Glomerular endothelial cell (primary cell): ENCODE measurements around the gene FILIP1L. TPM values are rescaled to one million over a fixed set of nuclear protein-coding genes. Genes with fewer than 3 reads are reported as not detected.
A peak's percentile ranks its signal among the peaks of the same experiment; 100 is the strongest.

ENCODE experiments used
- DNase-seq: peaks from one replicate; pipeline ENCODE4 v3.0.0-alpha.2; 2011; ENCODE audit warnings: low read depth, low spot score; ENCODE audit errors: extremely low read depth
- total RNA-seq: library from RNA; depleted of rRNA; stranded (reverse); fragments of >200 nt; gene quantifications from 2 replicates; pipeline ENCODE4 v1.2.3, GENCODE V29; 2015

Gene FILIP1L
- total RNA-seq, 1 donor from 2014 or later = 70.8 TPM

- no peak for DNase-seq
These were observed 91.8 kb downstream of the FILIP1L start for GRCh38 chr3:100022506-100022905.

- DNase-seq = no peak
These were observed 93.2 kb downstream of the FILIP1L start for GRCh38 chr3:100020876-100021644.

GRCh38 chr3:100019719-100020118, 94.6 kb downstream of the FILIP1L start:
- DNase-seq = no peak

DNA sequence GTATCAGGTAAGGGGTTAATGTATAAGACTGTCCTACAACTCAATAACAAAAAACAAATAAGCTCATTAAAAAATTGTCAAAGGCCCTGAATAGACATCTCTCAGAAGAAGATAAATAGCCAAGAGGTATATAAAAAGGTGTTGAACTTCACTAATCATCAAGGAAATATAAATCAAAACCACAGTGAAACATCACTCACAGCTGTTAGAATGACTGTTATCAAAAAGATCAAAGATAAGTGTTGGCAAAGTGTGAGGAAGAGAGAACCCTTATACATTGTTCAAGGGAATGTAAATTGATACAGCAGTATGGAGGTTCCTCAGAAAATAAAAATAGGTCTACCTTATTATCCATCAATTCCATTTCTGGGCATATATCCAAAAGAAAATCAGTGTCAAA, 95.5 kb downstream of the FILIP1L start:
- no peak for DNase-seq

DNA sequence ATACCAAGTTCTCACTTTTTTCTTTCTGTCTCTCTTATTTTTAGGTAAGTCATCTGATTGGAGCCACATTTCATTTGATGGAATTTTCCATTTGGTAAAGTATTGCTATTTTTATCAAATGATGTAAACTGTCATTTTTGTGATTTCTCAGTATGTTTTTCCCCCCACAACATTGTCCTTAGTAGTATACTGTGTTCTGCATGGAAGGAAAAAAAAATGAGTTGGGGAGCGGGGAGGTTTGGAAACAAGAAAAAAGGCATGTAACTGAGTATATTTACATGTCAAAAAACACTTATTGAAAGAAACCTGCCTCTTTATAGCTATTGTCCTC, 104.2 kb downstream of the FILIP1L start:
- DNase-seq = no peak

DNA sequence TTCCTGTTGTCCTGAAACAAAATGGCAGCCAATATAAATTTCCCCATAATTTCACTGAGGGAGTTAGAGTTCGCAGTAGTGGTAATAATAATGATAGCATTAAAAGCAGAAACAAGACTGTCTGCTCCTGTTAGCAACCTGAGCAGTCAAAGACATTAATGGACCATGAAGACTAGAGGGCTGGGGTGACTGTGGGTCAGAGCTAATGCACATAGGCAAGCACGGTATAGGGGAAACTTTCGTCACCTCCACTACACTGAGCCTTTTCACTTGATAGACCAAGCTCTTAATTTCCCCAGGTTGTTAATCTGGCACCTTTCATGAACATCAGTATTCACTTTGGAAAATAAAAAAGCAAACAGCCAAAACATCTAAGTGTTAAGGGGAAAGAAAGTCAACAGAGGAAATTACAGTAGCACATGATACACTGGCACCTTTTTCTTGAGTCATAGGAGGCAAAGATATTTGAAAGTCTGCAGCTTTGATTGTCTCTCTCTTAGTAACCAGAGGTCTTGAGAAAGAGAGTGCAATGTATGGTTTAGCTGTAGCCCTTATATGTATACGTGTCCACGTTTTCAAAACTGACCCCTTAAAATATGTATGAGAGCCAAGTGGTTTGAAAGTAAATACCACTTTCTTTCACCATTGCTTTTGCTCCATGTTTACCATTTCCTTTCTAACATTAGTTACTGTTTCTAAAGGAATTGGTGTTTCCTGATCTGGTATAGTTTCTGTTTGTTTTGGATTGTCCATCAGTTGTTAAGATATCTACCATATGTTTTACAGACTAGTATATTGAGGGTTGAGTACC, 104.8 kb downstream of the FILIP1L start:
- DNase-seq = peak; percentile 75

GRCh38 chr3:100008081-100008698, 106.1 kb downstream of the FILIP1L start:
- peak; percentile 62 for DNase-seq

- no peak for DNase-seq
These were observed 107.0 kb downstream of the FILIP1L start for GRCh38 chr3:100007313-100007712.

GRCh38 chr3:100006570-100007271, 107.6 kb downstream of the FILIP1L start:
- DNase-seq = no peak

DNA sequence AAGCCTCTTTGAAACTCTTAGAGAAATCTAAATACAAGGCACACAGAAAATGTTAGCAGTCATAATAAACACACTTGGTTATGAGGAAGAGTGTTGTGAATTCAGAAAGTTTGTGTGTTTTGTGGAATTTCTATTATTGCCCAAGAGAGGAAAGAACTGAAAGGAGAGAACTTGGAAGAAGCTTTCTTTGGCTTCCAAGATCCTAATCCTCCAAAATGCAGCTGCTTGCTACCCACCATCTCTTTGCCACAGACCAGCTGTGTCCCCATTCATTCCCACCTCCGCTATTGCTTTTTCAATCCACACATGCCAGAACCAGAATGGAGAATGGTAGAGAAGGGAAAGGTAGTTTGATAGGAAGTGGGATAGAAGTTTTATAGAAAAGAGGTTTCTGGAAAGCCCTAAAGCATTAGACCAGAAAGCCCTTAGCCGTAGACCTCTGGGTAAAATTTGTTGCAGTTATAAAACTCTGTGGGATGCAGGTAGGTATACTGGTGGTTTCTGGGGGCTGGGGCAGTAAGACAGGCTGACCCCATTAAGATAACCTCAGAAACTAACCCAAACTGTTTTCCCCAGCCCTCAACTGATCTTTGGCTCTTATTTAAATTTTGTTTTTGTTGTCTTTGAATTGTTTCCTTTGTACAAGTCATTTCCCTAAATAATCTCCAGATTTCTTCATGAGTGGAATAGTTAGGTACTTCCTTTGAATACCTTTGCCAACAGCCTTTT, 108.5 kb downstream of the FILIP1L start:
- no peak for DNase-seq

DNA sequence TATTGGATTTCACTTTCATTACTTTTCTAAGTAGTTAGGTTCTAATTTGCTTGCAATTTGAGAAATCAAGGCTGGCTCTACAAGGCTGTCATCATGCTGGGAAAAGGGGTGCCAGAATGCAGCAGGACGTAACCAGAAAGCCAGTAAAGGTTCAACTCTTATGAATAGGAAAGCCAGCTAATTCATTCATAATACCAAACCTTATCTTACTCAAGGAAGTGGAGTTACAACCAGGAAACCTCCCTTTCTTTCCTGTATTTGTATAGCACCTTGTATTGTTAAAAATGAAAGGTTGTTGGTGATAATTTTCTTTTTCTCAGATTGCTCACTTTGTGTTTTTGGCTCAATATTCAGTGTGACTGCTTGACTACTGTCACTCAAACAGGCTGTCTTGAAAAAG, 109.4 kb downstream of the FILIP1L start:
- DNase-seq = no peak

DNA sequence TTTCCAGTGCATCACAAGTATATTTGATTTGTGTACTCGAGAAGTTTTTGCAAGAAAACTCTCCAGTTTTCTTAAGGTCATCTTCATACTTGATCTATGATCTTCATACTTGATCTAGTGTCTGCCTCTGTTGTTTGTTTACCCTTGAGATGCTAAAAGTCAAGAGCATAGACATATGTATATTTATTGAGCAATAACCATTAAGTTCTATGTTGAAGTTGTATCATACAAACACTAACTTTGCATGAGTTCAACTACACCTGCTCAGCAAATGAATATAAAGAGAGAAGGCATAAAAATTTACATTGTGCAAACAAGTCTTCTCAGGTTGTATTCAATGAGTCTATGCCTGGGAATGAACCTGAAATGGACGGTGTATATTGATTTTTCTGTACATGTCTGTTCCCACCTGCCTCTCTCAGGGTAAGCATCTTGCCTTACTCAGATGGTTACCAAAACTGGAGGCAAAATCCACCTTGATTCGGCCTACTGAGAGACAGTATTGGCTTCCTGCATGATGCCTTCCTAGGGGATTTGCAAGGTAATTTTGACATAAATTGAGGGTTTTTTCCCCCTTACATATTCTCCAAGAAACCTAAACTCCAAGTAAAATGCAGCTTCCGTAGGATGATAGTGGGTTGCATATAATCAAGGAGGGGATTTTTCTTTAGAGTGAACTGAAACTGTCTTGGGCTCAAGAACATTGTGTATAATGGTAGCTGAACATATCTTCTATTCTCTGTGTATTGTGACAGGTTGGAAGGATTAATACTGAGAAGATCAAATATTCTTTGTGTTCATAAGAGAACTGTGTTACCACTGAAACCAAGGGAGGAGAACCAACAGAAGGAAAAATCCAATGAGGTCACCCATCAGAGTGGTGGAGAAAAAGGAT, 110.4 kb downstream of the FILIP1L start:
- no peak for DNase-seq

GRCh38 chr3:100002599-100003350, 111.5 kb downstream of the FILIP1L start:
- DNase-seq = no peak

GRCh38 chr3:100001526-100002270, 112.6 kb downstream of the FILIP1L start:
- no peak for DNase-seq

DNA sequence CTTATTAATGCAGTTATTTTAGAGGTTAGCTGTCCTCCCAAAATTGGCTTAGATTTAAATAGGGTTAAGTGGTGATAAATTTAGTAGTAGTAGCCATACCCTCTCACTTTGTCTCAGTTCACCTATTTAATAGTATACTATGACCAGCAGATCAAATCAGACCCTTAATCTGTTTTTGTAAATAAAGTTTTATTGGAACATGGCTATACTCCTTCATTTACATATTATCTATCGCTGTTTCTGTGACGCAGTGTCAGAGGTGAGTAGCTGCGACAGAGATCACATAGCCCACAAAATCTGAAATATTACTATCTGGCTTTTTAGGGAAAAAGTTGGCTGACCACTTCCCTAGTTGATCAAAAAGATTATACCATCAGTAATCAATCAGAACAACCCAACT, 113.2 kb downstream of the FILIP1L start:
- no peak for DNase-seq

DNA sequence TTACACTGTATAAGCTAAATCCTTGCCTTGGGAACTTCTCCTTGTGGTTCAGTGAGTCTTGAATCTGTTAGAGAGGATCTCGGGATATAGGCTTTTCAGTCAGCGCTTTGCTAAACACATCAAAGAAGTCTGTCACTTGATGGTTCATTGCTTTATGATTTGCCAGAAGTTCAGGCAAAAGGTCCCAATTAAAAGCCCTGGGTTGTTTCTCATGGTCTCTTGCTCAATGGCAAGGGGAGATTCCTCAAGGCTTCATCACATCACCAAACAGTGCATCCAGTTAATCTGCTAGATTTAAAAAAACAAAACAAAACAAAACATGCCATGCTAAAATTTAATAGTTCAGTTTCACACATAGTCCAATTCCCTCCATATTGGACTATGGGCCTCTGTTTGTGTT, 114.8 kb downstream of the FILIP1L start:
- no peak for DNase-seq

- peak; percentile 39 for DNase-seq
These were observed 117.0 kb downstream of the FILIP1L start for GRCh38 chr3:99997293-99997692.

DNA sequence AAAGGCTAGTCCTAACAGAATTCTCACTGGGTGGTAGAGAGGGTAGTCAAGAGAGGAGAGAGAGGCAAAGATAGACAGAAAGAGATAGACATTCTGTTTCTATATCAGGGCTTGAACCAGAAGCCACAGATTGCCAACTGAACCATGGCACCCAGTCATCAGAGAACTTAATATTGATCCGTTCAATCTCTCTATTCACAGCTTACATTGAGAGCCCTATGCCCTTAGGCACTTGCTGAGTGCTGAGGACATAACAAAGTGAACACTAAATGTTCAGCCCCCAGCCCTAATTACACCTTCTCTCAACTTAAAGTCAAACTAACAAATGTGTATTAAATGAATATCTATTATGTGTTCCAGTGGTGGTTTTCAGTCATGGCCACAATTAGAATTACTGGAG, 124.1 kb downstream of the FILIP1L start:
- no peak for DNase-seq
